ENCODE measurements around the gene KIF14.

GRCh38 chr1:200636681-200637080, 16.1 kb upstream of the KIF14 start:
- TF ChIP-seq CTCF (IDR thresholded peaks at IDR 0.05) = no peak
- no peak for TF ChIP-seq POLR2AphosphoS5 (IDR thresholded peaks at IDR 0.05)
- TF ChIP-seq POLR2A (IDR thresholded peaks at IDR 0.05) = no peak
- no peak for TF ChIP-seq EP300 (IDR thresholded peaks at IDR 0.05)

Data from sigmoid colon (tissue), 4 donors.